Adrenal gland (tissue), 5 donors: ENCODE results near the gene ALG9.

ENCODE experiments used
- CTCF ChIP-seq, 6 experiments: fragments of 450-650 bp in 4 of 6; fragments of 200-600 bp in 2 of 6; sonication (generic) in 1 of 6; IDR thresholded peaks; 1 replicate in 5 of 6; 2 replicates in 1 of 6; pipeline versions ENCODE4 v1.5.1 to v1.8.0; 2016 to 2021; ENCODE audit warnings: antibody characterized with exemption in 6 of 6, mild to moderate bottlenecking in 2 of 6, moderate library complexity in 1 of 6
- POLR2A ChIP-seq, 2 donors: fragments of 450-650 bp; IDR thresholded peaks; one replicate each; pipeline ENCODE4 v1.6.1; 2017; ENCODE audit warnings: antibody characterized with exemption in 2 of 2, mild to moderate bottlenecking in 2 of 2, moderate library complexity in 1 of 2
- donor health status: DM: no; HTN: no; CAD: no.

DNA sequence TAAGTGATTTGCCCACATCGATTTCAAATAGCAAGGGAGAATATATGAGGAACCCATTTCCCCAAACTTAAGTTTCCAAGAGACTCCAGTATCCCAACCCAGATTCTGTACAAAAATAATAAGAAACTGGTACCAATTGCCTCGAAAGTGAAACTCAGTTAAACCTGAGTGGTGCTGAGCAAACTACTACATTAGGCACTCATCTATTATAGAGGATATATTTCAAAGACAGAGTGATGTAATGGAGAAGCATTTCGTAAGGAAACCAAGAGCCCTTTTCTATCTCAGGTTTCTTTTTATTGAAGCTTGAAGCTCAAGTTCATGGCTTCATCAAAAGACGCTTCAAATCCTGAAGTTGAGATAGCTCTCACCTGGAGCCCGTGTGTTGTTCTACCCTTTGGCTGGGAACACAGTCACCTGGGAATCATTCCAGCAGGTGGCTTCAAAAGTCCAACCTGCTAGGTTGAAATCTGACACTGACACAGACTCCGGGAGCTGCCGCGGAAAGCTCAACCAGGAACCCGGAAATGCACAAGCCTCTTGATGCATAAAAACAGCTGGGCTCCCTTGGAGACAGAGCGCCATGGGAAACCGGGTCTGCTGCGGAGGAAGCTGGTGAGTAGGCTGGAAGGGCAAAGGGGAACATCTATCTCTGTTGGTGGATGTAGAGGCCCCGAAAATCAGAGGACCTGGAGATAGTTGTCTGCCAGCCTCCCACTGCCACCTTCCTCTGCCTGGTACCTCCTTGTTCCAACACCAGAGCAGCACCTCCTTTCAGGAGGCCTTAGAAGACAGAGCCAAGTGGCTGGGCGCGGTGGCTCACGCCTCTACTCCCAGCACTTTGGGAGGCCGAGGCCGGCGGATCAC is 47.2 kb upstream of the ALG9 start, which contains the start of gene C11orf52:
- TF ChIP-seq CTCF (IDR thresholded peaks at IDR 0.05) (no peak), POLR2A (IDR thresholded peaks at IDR 0.05) (no peak)
